Vagina (tissue), 2 donors: ENCODE measurements around the gene PPP3CA.

Experiments
- CTCF ChIP-seq, 3 experiments: fragments of 450-650 bp in 2 of 3; fragments of 200-600 bp in 1 of 3; sonication (generic) in 1 of 3; IDR thresholded peaks; one replicate each; pipeline ENCODE4 v1.5.1; 2017 to 2019; ENCODE audit warnings: antibody characterized with exemption in 3 of 3, mild to moderate bottlenecking in 2 of 3, moderate library complexity in 2 of 3
- POLR2A ChIP-seq, 2 donors: fragments of 450-650 bp; IDR thresholded peaks; one replicate each; pipeline ENCODE4 v1.6.1; 2017; ENCODE audit warnings: antibody characterized with exemption in 2 of 2, mild to moderate bottlenecking in 2 of 2, moderate library complexity in 2 of 2
- POLR2AphosphoS5 ChIP-seq, 2 donors: sonication (generic); formaldehyde crosslinking; IDR thresholded peaks; one replicate each; pipeline ENCODE4 v1.9.0; 2017; ENCODE audit warnings: antibody characterized with exemption in 2 of 2, mild to moderate bottlenecking in 2 of 2, low read depth in 1 of 2; ENCODE audit not compliant: insufficient read depth in 1 of 2

GRCh38 chr4:101345596-101346350, 1.6 kb downstream of the PPP3CA start:
- TF ChIP-seq CTCF (IDR thresholded peaks at IDR 0.05) (no peak), POLR2A (IDR thresholded peaks at IDR 0.05) (no peak), POLR2AphosphoS5 (IDR thresholded peaks at IDR 0.05; ENCODE audit: insufficient read depth in 1 of 2, low read depth in 1 of 2) (no peak)
